HEK293 (cell line): Measurements from ENCODE around the gene IQGAP3.

Experiments used
- CTCF ChIA-PET: fragments of 350-600 bp; formaldehyde crosslinking; extraction: SDS; loops from one replicate; lab custom pipeline; 2021; ENCODE audit warnings: antibody characterized with exemption; lab: Yijun Ruan, JAX
- POLR2A ChIA-PET: fragments of 300-600 bp; formaldehyde crosslinking; extraction: SDS; loops from one replicate; lab custom pipeline; 2020; ENCODE audit warnings: antibody characterized with exemption, inconsistent platforms; lab: Yijun Ruan, JAX
- H3K27ac ChIP-seq: fragments of 200-500 bp; sonication (Bioruptor generic); 2 replicates; pipeline ENCODE4 v1.5.1; 2014; ENCODE audit warnings: low read depth, low read length, control low read depth, inconsistent platforms; ENCODE audit errors: extremely low read depth
- H3K36me3 ChIP-seq, 2 experiments: fragments of 200-500 bp in 1 of 2; sonication (Bioruptor generic) in 1 of 2; 1 replicate in 1 of 2; 2 replicates in 1 of 2; pipeline ENCODE4 v1.5.1; 2014 to 2017; ENCODE audit warnings: inconsistent platforms in 2 of 2, low read length in 2 of 2; ENCODE audit not compliant: control insufficient read depth in 2 of 2, insufficient read depth in 1 of 2
- H3K4me1 ChIP-seq: fragments of 200-500 bp; sonication (Bioruptor generic); 2 replicates; pipeline ENCODE4 v1.5.1; 2014; ENCODE audit warnings: mild to moderate bottlenecking, low read length, inconsistent platforms; ENCODE audit not compliant: control insufficient read depth, insufficient read depth
- H3K4me3 ChIP-seq: 2 replicates; pipeline ENCODE4 v1.5.1; 2011; ENCODE audit warnings: low read depth, mild to moderate bottlenecking, control low read depth, low read length, moderate library complexity
- H3K9me3 ChIP-seq: fragments of 200-500 bp; sonication (Bioruptor generic); 2 replicates; pipeline ENCODE4 v1.5.1; 2014; ENCODE audit warnings: low read depth, low read length, inconsistent platforms; ENCODE audit not compliant: control insufficient read depth, insufficient read depth
- GLI4 ChIP-seq: fragments of 450-650 bp; formaldehyde crosslinking; IDR thresholded peaks from 2 replicates; pipeline ENCODE4 v1.5.1; 2016; ENCODE audit warnings: missing biosample characterization, missing genetic modification characterization
- GLIS1 ChIP-seq: fragments of 450-650 bp; formaldehyde crosslinking; IDR thresholded peaks from 2 replicates; pipeline ENCODE4 v1.5.1; 2016; ENCODE audit warnings: missing biosample characterization, missing genetic modification characterization
- IKZF3 ChIP-seq: fragments of 450-650 bp; IDR thresholded peaks from 2 replicates; pipeline ENCODE4 v1.5.0; 2018; ENCODE audit warnings: missing biosample characterization, mild to moderate bottlenecking, missing genetic modification characterization, moderate library complexity
- KLF1 ChIP-seq: fragments of 450-650 bp; formaldehyde crosslinking; IDR thresholded peaks from 2 replicates; pipeline ENCODE4 v1.5.1; 2016; ENCODE audit warnings: missing biosample characterization, missing genetic modification characterization
- KLF17 ChIP-seq: fragments of 450-650 bp; formaldehyde crosslinking; IDR thresholded peaks from 2 replicates; pipeline ENCODE4 v1.5.1; 2016; ENCODE audit warnings: missing biosample characterization, missing genetic modification characterization
- MZF1 ChIP-seq: fragments of 450-650 bp; formaldehyde crosslinking; IDR thresholded peaks from 2 replicates; pipeline ENCODE4 v1.5.1; 2017; ENCODE audit warnings: missing biosample characterization, missing genetic modification characterization, borderline replicate concordance
- PRDM10 ChIP-seq: fragments of 450-650 bp; formaldehyde crosslinking; IDR thresholded peaks from 2 replicates; pipeline ENCODE4 v1.5.1; 2016; ENCODE audit warnings: missing biosample characterization, missing genetic modification characterization
- SP3 ChIP-seq: fragments of 450-650 bp; formaldehyde crosslinking; IDR thresholded peaks from 2 replicates; pipeline ENCODE4 v1.5.1; 2016; ENCODE audit warnings: missing biosample characterization, missing genetic modification characterization
- TRIM28 ChIP-seq: IDR thresholded peaks from 2 replicates; pipeline ENCODE4 v1.6.1; 2011; ENCODE audit warnings: low read length, control low read depth, borderline replicate concordance
- ZBTB8A ChIP-seq: fragments of 450-650 bp; formaldehyde crosslinking; IDR thresholded peaks from 2 replicates; pipeline ENCODE4 v1.5.1; 2016; ENCODE audit warnings: missing biosample characterization, missing genetic modification characterization
- ZFHX2 ChIP-seq: fragments of 450-650 bp; formaldehyde crosslinking; conservative IDR thresholded peaks from 2 replicates; pipeline ENCODE4 v1.5.1; 2016; ENCODE audit warnings: missing biosample characterization, missing genetic modification characterization
- ZIC2 ChIP-seq: fragments of 450-650 bp; formaldehyde crosslinking; IDR thresholded peaks from 2 replicates; pipeline ENCODE4 v1.5.1; 2016; ENCODE audit warnings: missing biosample characterization, missing genetic modification characterization
- ZNF175 ChIP-seq: fragments of 450-650 bp; formaldehyde crosslinking; IDR thresholded peaks from 2 replicates; pipeline ENCODE4 v1.5.1; 2016; ENCODE audit warnings: missing biosample characterization, missing genetic modification characterization
- ZNF18 ChIP-seq: fragments of 450-650 bp; formaldehyde crosslinking; IDR thresholded peaks from 2 replicates; pipeline ENCODE4 v1.5.1; 2016; ENCODE audit warnings: missing biosample characterization, missing genetic modification characterization
- ZNF23 ChIP-seq: fragments of 450-650 bp; formaldehyde crosslinking; IDR thresholded peaks from 2 replicates; pipeline ENCODE4 v1.5.1; 2016; ENCODE audit warnings: missing biosample characterization, missing genetic modification characterization, borderline replicate concordance
- ZNF292 ChIP-seq: fragments of 450-650 bp; formaldehyde crosslinking; IDR thresholded peaks from 2 replicates; pipeline ENCODE4 v1.5.1; 2016; ENCODE audit warnings: low read depth, missing biosample characterization, missing genetic modification characterization, borderline replicate concordance
- ZNF302 ChIP-seq: fragments of 450-650 bp; formaldehyde crosslinking; IDR thresholded peaks from 2 replicates; pipeline ENCODE4 v1.5.1; 2016; ENCODE audit warnings: missing biosample characterization, missing genetic modification characterization, low read depth
- ZNF514 ChIP-seq: fragments of 450-650 bp; formaldehyde crosslinking; IDR thresholded peaks from 2 replicates; pipeline ENCODE4 v1.5.1; 2016; ENCODE audit warnings: missing biosample characterization, missing genetic modification characterization
- ZNF555 ChIP-seq: fragments of 450-650 bp; formaldehyde crosslinking; conservative IDR thresholded peaks from 2 replicates; pipeline ENCODE4 v1.5.1; 2017; ENCODE audit warnings: missing biosample characterization, mild to moderate bottlenecking, missing genetic modification characterization, inconsistent platforms
- ZNF621 ChIP-seq: fragments of 450-650 bp; formaldehyde crosslinking; IDR thresholded peaks from 2 replicates; pipeline ENCODE4 v1.5.1; 2017; ENCODE audit warnings: missing biosample characterization, missing genetic modification characterization
- ZNF792 ChIP-seq: fragments of 450-650 bp; formaldehyde crosslinking; IDR thresholded peaks from 2 replicates; pipeline ENCODE4 v1.5.1; 2016; ENCODE audit warnings: missing biosample characterization, missing genetic modification characterization

The IQGAP3 gene

GRCh38 chr1:156586892-156587477 lies 14.6 kb upstream of the IQGAP3 start:
- no peak overlapping the region for H3K27ac ChIP-seq
- no peaks in the 10 kb centered on the region for H3K36me3 ChIP-seq
- no peaks in the 10 kb centered on the region for H3K9me3 ChIP-seq
- no peaks in the 10 kb centered on the region for H3K4me1 ChIP-seq
- ChIA-PET CTCF (interaction anchor here (0.5 to 3.3 kb wide), 14 partner anchors 13 to 201 kb away, joined by 3 to 18 read pairs (median 4); partner anchors contain the start of gene GPATCH4), POLR2A (interaction anchor here (0.9 to 1.3 kb wide), 5 partner anchors 8 to 130 kb away, joined by 3 to 4 read pairs (median 4); no protein-coding TSS in a partner anchor)
- no peak overlapping the region for H3K4me3 ChIP-seq
- TF ChIP-seq ZBTB8A: no peak
- no peak for TF ChIP-seq ZFHX2 (tag by site-specific recombination)
- no peak for TF ChIP-seq ZNF18 (tag by site-specific recombination)
- TF ChIP-seq ZNF175 (tag by site-specific recombination): no peak
- TF ChIP-seq MZF1 (tag by site-specific recombination): no peak
- TF ChIP-seq ZNF292 (tag by site-specific recombination): no peak
- no peak for TF ChIP-seq TRIM28
- TF ChIP-seq KLF1: peak; percentile 95
- TF ChIP-seq SP3 (tag by site-specific recombination): peak; percentile 36; the same call in 1 of the 2 replicates
- no peak for TF ChIP-seq ZNF302 (tag by site-specific recombination)
- TF ChIP-seq PRDM10 (tag by site-specific recombination): no peak
- no peak for TF ChIP-seq GLI4 (tag by site-specific recombination)
- TF ChIP-seq ZNF514 (tag by site-specific recombination): no peak
- TF ChIP-seq ZNF621: no peak
- no peak for TF ChIP-seq IKZF3 (tag by site-specific recombination)
- TF ChIP-seq KLF17 (tag by site-specific recombination): peak; percentile 92; the same call in 1 of the 2 replicates
- TF ChIP-seq, all 188 proteins: peak for 3

- no peaks in the 10 kb centered on the region for H3K9me3 ChIP-seq
- H3K4me3 ChIP-seq: no peak overlapping the region
- no peak for TF ChIP-seq ZNF792 (tag by site-specific recombination)
- TF ChIP-seq ZNF555 (tag by site-specific recombination): no peak
- peak; percentile 84 for TF ChIP-seq ZIC2 (tag by site-specific recombination)
- no peak for TF ChIP-seq ZNF23 (tag by site-specific recombination)
- TF ChIP-seq GLIS1 (tag by site-specific recombination): peak; percentile 95
- POLR2A ChIA-PET: interaction anchor here (0.9 to 1.3 kb wide), 5 partner anchors 8 to 129 kb away, joined by 3 to 4 read pairs (median 4); no protein-coding TSS in a partner anchor
- H3K27ac ChIP-seq: no peak overlapping the region
- no peaks in the 10 kb centered on the region for H3K4me1 ChIP-seq
- H3K36me3 ChIP-seq: no peaks in the 10 kb centered on the region
- CTCF ChIA-PET: interaction anchor here (0.6 to 3.3 kb wide), 15 partner anchors 11 to 201 kb away, joined by 3 to 18 read pairs (median 5); no protein-coding TSS in a partner anchor
Observed at GRCh38 chr1:156586323-156586722, 14.0 kb upstream of the IQGAP3 start.
